Measurements from ENCODE around the gene IFI35.
"Not testable (repeated sequence)": the region's sequence is repeated elsewhere in the genome, so short reads cannot be mapped to it uniquely, and the experiment has no call there.

The IFI35 gene

GRCh38 chr17:42997984-42998938 lies 8.3 kb upstream of the IFI35 start, which contains the start of gene RPL27:
Gene RPL27, plus strand, starts transcription at chr17:42998419. Its CDS starts 332 bp downstream, at chr17:42998751.
- DNase-seq (ENCODE audit: low spot score) = peak; percentile 99

- no peak for DNase-seq (ENCODE audit: low spot score)
These were observed 7.5 kb upstream of the IFI35 start for GRCh38 chr17:42999003-42999525.

GRCh38 chr17:43000894-43001293 lies 5.7 kb upstream of the IFI35 start:
- DNase-seq (ENCODE audit: low spot score) = not testable (repeated sequence)

- DNase-seq (ENCODE audit: low spot score) = peak; percentile 27
These were observed 2.9 kb upstream of the IFI35 start for GRCh38 chr17:43003542-43004172.

GRCh38 chr17:43010667-43011308 lies 4.2 kb downstream of the IFI35 start:
- DNase-seq (ENCODE audit: low spot score) = peak; percentile 87

- DNase-seq (ENCODE audit: low spot score) = no peak
These were observed 5.3 kb downstream of the IFI35 start for GRCh38 chr17:43011728-43012472.

- DNase-seq (ENCODE audit: low spot score) = no peak
These were observed 6.7 kb downstream of the IFI35 start for GRCh38 chr17:43013296-43013695.

- no peak for DNase-seq (ENCODE audit: low spot score)
These were observed 7.5 kb downstream of the IFI35 start for GRCh38 chr17:43014020-43014648.

GRCh38 chr17:43014649-43015542 lies 8.3 kb downstream of the IFI35 start:
- DNase-seq (ENCODE audit: low spot score) = no peak

- no peak for DNase-seq (ENCODE audit: low spot score)
These were observed 9.0 kb downstream of the IFI35 start for GRCh38 chr17:43015579-43015978.

GRCh38 chr17:43016216-43016615 lies 9.6 kb downstream of the IFI35 start:
- DNase-seq (ENCODE audit: low spot score) = no peak

GRCh38 chr17:43018008-43018853 lies 11.6 kb downstream of the IFI35 start:
- DNase-seq (ENCODE audit: low spot score) = no peak

- DNase-seq (ENCODE audit: low spot score) = no peak
These were observed 12.3 kb downstream of the IFI35 start for GRCh38 chr17:43018932-43019331.

- DNase-seq (ENCODE audit: low spot score) = no peak
These were observed 12.8 kb downstream of the IFI35 start for GRCh38 chr17:43019418-43019817.

- no peak for DNase-seq (ENCODE audit: low spot score)
These were observed 13.5 kb downstream of the IFI35 start for GRCh38 chr17:43020030-43020621.

- DNase-seq (ENCODE audit: low spot score) = peak; percentile 32
These were observed 14.5 kb downstream of the IFI35 start for GRCh38 chr17:43020789-43021740.

- DNase-seq (ENCODE audit: low spot score) = peak; percentile 84
These were observed 15.3 kb downstream of the IFI35 start, which contains the start of gene VAT1 for GRCh38 chr17:43021741-43022512. Gene VAT1, minus strand, starts transcription at chr17:43022385. Its CDS starts 63 bp downstream, at chr17:43022322.
